Cardiac fibroblast (primary cell): Measurements from ENCODE around the gene PSMB7.

Experiments used
- DNase-seq, 2 donors: peaks; one replicate each; pipeline versions ENCODE4 v3.0.0 to v3.0.0-alpha.2; 2010; ENCODE audit warnings: low read depth in 2 of 2
- H3K4me3 ChIP-seq, 2 donors: replicated peaks in 1 of 2; 1 replicate in 1 of 2; 2 replicates in 1 of 2; pipeline ENCODE4 v1.5.1; 2011; ENCODE audit warnings: low read depth in 2 of 2, low read length in 2 of 2, mild to moderate bottlenecking in 2 of 2, moderate library complexity in 1 of 2
- CTCF ChIP-seq: IDR thresholded peaks from one replicate; pipeline ENCODE4 v1.5.1; 2011; ENCODE audit warnings: low read depth, mild to moderate bottlenecking, low read length, inconsistent platforms

Gene PSMB7

GRCh38 chr9:124450931-124451661 is 35.9 kb upstream of the PSMB7 start:
- DNase-seq: no peak
- TF ChIP-seq CTCF: no peak
- no peak overlapping the region for H3K4me3 ChIP-seq

- peak; percentile 5 to 16 for DNase-seq
- H3K4me3 ChIP-seq: no peak within 1 kb of the TSS
- no peak for TF ChIP-seq CTCF
Measured at GRCh38 chr9:124450241-124450924, 35.1 kb upstream of the PSMB7 start, which contains the start of gene ADGRD2. Gene ADGRD2, plus strand, starts transcription at chr9:124450451. Its CDS starts 1,216 bp downstream, at chr9:124451667.

GRCh38 chr9:124449381-124450151 is 34.3 kb upstream of the PSMB7 start:
- no peak for TF ChIP-seq CTCF
- no peak overlapping the region for H3K4me3 ChIP-seq
- peak in 1 of 2 donors; percentile 2 for DNase-seq

GRCh38 chr9:124448019-124448418 is 32.8 kb upstream of the PSMB7 start:
- no peak overlapping the region for H3K4me3 ChIP-seq
- no peak for DNase-seq
- TF ChIP-seq CTCF: no peak

- no peak overlapping the region for H3K4me3 ChIP-seq
- no peak for DNase-seq
- no peak for TF ChIP-seq CTCF
Measured at GRCh38 chr9:124447297-124447661, 32.0 kb upstream of the PSMB7 start.

GRCh38 chr9:124444166-124444565 is 28.9 kb upstream of the PSMB7 start:
- DNase-seq: no peak
- no peak overlapping the region for H3K4me3 ChIP-seq
- no peak for TF ChIP-seq CTCF
